Loucy (cell line): ENCODE results near the gene CCRL2.
"Not testable (repeated sequence)": the region's sequence is repeated elsewhere in the genome, so short reads cannot be mapped to it uniquely, and the experiment has no call there.

Source experiments
- CTCF ChIP-seq: fragments of 200-600 bp; sonication (generic); conservative IDR thresholded peaks from 2 replicates; pipeline ENCODE4 v1.5.1; 2014; ENCODE audit warnings: mild to moderate bottlenecking, antibody characterized with exemption, low read length
- EZH2phosphoT487 ChIP-seq: fragments of 200-600 bp; IDR thresholded peaks from 2 replicates; pipeline ENCODE4 v1.6.1; 2018; ENCODE audit warnings: antibody characterized with exemption, mild to moderate bottlenecking, moderate library complexity, borderline replicate concordance

- TF ChIP-seq CTCF, EZH2phosphoT487: not testable (repeated sequence)
These were observed 18.2 kb upstream of the CCRL2 start for GRCh38 chr3:46388847-46389246.
